ENCODE measurements around the gene SCYL3.
"Not testable (repeated sequence)": the region's sequence is repeated elsewhere in the genome, so short reads cannot be mapped to it uniquely, and the experiment has no call there.

Gene SCYL3

GRCh38 chr1:169867012-169867675 lies 26.6 kb downstream of the SCYL3 start:
- no peak for DNase-seq

- no peak for DNase-seq
Observed at GRCh38 chr1:169866577-169866976, 27.1 kb downstream of the SCYL3 start.

- not testable (repeated sequence) for DNase-seq
Observed at GRCh38 chr1:169864531-169864930, 29.2 kb downstream of the SCYL3 start.

- no peak for DNase-seq
Observed at GRCh38 chr1:169860750-169861149, 32.9 kb downstream of the SCYL3 start.

GRCh38 chr1:169860187-169860586 lies 33.5 kb downstream of the SCYL3 start:
- DNase-seq = no peak

GRCh38 chr1:169859001-169859400 lies 34.7 kb downstream of the SCYL3 start:
- no peak for DNase-seq

GRCh38 chr1:169858467-169858866 lies 35.2 kb downstream of the SCYL3 start:
- no peak for DNase-seq

- DNase-seq = no peak
Observed at GRCh38 chr1:169853341-169853740, 40.4 kb downstream of the SCYL3 start.

- no peak for DNase-seq
Observed at GRCh38 chr1:169849346-169850022, 44.2 kb downstream of the SCYL3 start.

- DNase-seq = no peak
Observed at GRCh38 chr1:169848456-169848855, 45.2 kb downstream of the SCYL3 start.

GRCh38 chr1:169844941-169845608 lies 48.6 kb downstream of the SCYL3 start:
- no peak for DNase-seq

GRCh38 chr1:169838942-169839341 lies 54.8 kb downstream of the SCYL3 start:
- DNase-seq = no peak

GRCh38 chr1:169836198-169836597 lies 57.5 kb downstream of the SCYL3 start:
- no peak for DNase-seq

- DNase-seq = no peak
Observed at GRCh38 chr1:169835647-169836046, 58.0 kb downstream of the SCYL3 start.

- DNase-seq = no peak
Observed at GRCh38 chr1:169834869-169835268, 58.8 kb downstream of the SCYL3 start.

GRCh38 chr1:169833179-169833901 lies 60.4 kb downstream of the SCYL3 start:
- DNase-seq = no peak

- DNase-seq = no peak
Observed at GRCh38 chr1:169829671-169830070, 64.0 kb downstream of the SCYL3 start.

GRCh38 chr1:169824153-169824552 lies 69.5 kb downstream of the SCYL3 start:
- DNase-seq = no peak

GRCh38 chr1:169821500-169821899 lies 72.2 kb downstream of the SCYL3 start:
- DNase-seq = no peak

- DNase-seq = no peak
Observed at GRCh38 chr1:169816617-169817016, 77.1 kb downstream of the SCYL3 start.

- DNase-seq = no peak
Observed at GRCh38 chr1:169814265-169814664, 79.4 kb downstream of the SCYL3 start.

GRCh38 chr1:169812131-169812530 lies 81.6 kb downstream of the SCYL3 start:
- DNase-seq = no peak

GRCh38 chr1:169811418-169812035 lies 82.2 kb downstream of the SCYL3 start:
- not testable (repeated sequence) for DNase-seq
